Smooth muscle cell of bladder (primary cell): Measurements from ENCODE around the gene FER. TPM values are rescaled to one million over a fixed set of nuclear protein-coding genes. Genes with fewer than 3 reads are reported as not detected.

Experiments
- total RNA-seq: library from RNA; depleted of rRNA; stranded (reverse); fragments of >200 nt; gene quantifications from 2 replicates; pipeline ENCODE4 v1.2.3, GENCODE V29; 2014

The FER gene
- total RNA-seq = 20.1 and 26.9 TPM in 2 replicates

GRCh38 chr5:108747774-108748400, at the start of gene FER:
FER (plus strand) TSS chr5:108747897; CDS start chr5:108798183, 50,286 bp downstream.

